Transverse colon (tissue), 4 donors: ENCODE results near the gene TMEM200B. TPM values are rescaled to one million over a fixed set of nuclear protein-coding genes. Genes with fewer than 3 reads are reported as not detected.

ENCODE experiments used
- DNase-seq: peaks from one replicate; pipeline ENCODE4 v3.0.0-alpha.2; 2019
- H3K27ac ChIP-seq, 4 donors: fragments of 200-600 bp; sonication (generic); 2 replicates each; pipeline ENCODE4 v1.5.1; 2016 to 2018; ENCODE audit warnings: inconsistent platforms in 4 of 4
- H3K27me3 ChIP-seq: fragments of 200-600 bp; sonication (generic); 2 replicates; pipeline ENCODE4 v1.5.1; 2017; ENCODE audit warnings: inconsistent platforms
- H3K36me3 ChIP-seq, 4 donors: fragments of 200-600 bp; sonication (generic); 2 replicates each; pipeline ENCODE4 v1.5.1; 2017 to 2019; ENCODE audit warnings: inconsistent platforms in 4 of 4
- H3K4me1 ChIP-seq, 4 donors: fragments of 200-600 bp; sonication (generic); 2 replicates each; pipeline ENCODE4 v1.5.1; 2017 to 2020; ENCODE audit warnings: inconsistent platforms in 4 of 4
- H3K4me3 ChIP-seq, 4 donors: fragments of 200-600 bp; sonication (generic); 1 replicate in 1 of 4; 2 replicates in 3 of 4; pipeline versions ENCODE4 v1.5.1 to v1.6.1; 2017 to 2019; ENCODE audit warnings: inconsistent platforms in 4 of 4
- H3K9me3 ChIP-seq, 2 donors: fragments of 200-600 bp; sonication (generic); 2 replicates each; pipeline ENCODE4 v1.5.1; 2017 to 2019; ENCODE audit warnings: inconsistent platforms in 2 of 2
- CTCF ChIP-seq, 5 experiments: fragments of 200-600 bp in 3 of 5; fragments of 450-650 bp in 2 of 5; sonication (generic) in 3 of 5; IDR thresholded peaks; 1 replicate in 2 of 5; 2 replicates in 3 of 5; pipeline ENCODE4 v1.5.1; 2016 to 2017; ENCODE audit warnings: antibody characterized with exemption in 5 of 5, inconsistent platforms in 3 of 5, mild to moderate bottlenecking in 2 of 5, moderate library complexity in 1 of 5
- EP300 ChIP-seq: sonication (generic); formaldehyde crosslinking; IDR thresholded peaks from one replicate; pipeline ENCODE4 v1.6.1; 2017; ENCODE audit warnings: antibody characterized with exemption, low read depth
- POLR2A ChIP-seq: fragments of 450-650 bp; IDR thresholded peaks from one replicate; pipeline ENCODE4 v1.6.1; 2016; ENCODE audit warnings: antibody characterized with exemption, mild to moderate bottlenecking, moderate library complexity
- POLR2AphosphoS5 ChIP-seq, 3 donors: sonication (generic); formaldehyde crosslinking; IDR thresholded peaks; one replicate each; pipeline ENCODE4 v1.6.1; 2016; ENCODE audit warnings: antibody characterized with exemption in 3 of 3
- WGBS, 2 donors: methylation state at CpG; one replicate each; pipeline ENCODE4 v1.1.5; 2018; ENCODE audit warnings: low coverage in 1 of 2; 5-methylcytosine and 5-hydroxymethylcytosine counted together
- in situ Hi-C, 4 donors: fragments of 200-750 bp; cut with MboI; loops; one replicate each; pipeline versions ENCODE4 v1.15.0 to v1.15.1; 2017; ENCODE audit warnings: low sequenced_read_pairs in 3 of 4, low pct_ligation_motif_present in 1 of 4, low pct_unique_long_range_greater_than_20kb in 1 of 4
- intact Hi-C: fragments of 100-400 bp; cut with DNase I; formaldehyde crosslinking; loops from one replicate; pipeline ENCODE4 v1.15.1; 2023; ENCODE audit warnings: low total_unique reads
- total RNA-seq, 4 donors: library from RNA; depleted of rRNA; stranded (reverse); fragments of >200 nt; gene quantifications; one replicate each; pipeline ENCODE4 v1.1.0, GENCODE V29; 2016

Gene TMEM200B
- total RNA-seq, 4 donors from 2014 or later: 1.6 to 7.5 (median 4.2) TPM

GRCh38 chr1:29119121-29119929, 4.4 kb downstream of the TMEM200B start:
- TF ChIP-seq POLR2A: no peak
- TF ChIP-seq CTCF (IDR thresholded peaks at IDR 0.05): no peak
- TF ChIP-seq POLR2AphosphoS5 (IDR thresholded peaks at IDR 0.05): no peak
- no peak for TF ChIP-seq EP300
- intact Hi-C loops: no loop called here
- no peaks in the 10 kb centered on the region for H3K9me3 ChIP-seq
- WGBS, 2 donors: 62 to 71% methylated on average over 3 to 12 of the region's 12 CpGs
- peaks cover 38% of the 10 kb centered on the region for H3K27me3 ChIP-seq
- peaks cover 7 to 48% (median 33%) of the 10 kb centered on the region in 4 donors for H3K4me1 ChIP-seq
- peak overlapping the region; percentile 94 to 97 (median 94) for H3K27ac ChIP-seq
- in situ Hi-C loops: loop anchor here in 1 of 4 donors (10.0 kb wide), 1 partner anchor 75 kb away; no protein-coding TSS in a partner anchor
- H3K4me3 ChIP-seq: no peak overlapping the region
- H3K36me3 ChIP-seq: peaks cover 0 to 10% (median 4%) of the 10 kb centered on the region in 4 donors
- no peak for DNase-seq

GRCh38 chr1:29117381-29117780, 6.3 kb downstream of the TMEM200B start:
- in situ Hi-C loops: loop anchor here in 1 of 4 donors (10.0 kb wide), 1 partner anchor 77 kb away; no protein-coding TSS in a partner anchor
- peak overlapping the region in 1 of 4 donors; percentile 97 for H3K27ac ChIP-seq
- H3K27me3 ChIP-seq: peaks cover 18% of the 10 kb centered on the region
- TF ChIP-seq POLR2A (no peak), EP300 (no peak), CTCF (IDR thresholded peaks at IDR 0.05) (no peak), POLR2AphosphoS5 (IDR thresholded peaks at IDR 0.05) (no peak)
- H3K4me3 ChIP-seq: no peak overlapping the region
- intact Hi-C loops: no loop called here
- peaks cover 3 to 30% (median 15%) of the 10 kb centered on the region in 4 donors for H3K4me1 ChIP-seq
- WGBS, 2 donors: 77 to 100% methylated on average over 2 of the region's 2 CpGs
- H3K36me3 ChIP-seq: peaks cover 0 to 10% (median 4%) of the 10 kb centered on the region in 4 donors
- no peaks in the 10 kb centered on the region for H3K9me3 ChIP-seq
- no peak for DNase-seq

GRCh38 chr1:29114654-29115053, 9.0 kb downstream of the TMEM200B start:
- 71 to 90% methylated on average over 1 of the region's 1 CpG for WGBS, 2 donors
- Histone ChIP-seq H3K4me1 (peaks cover 0 to 9% (median 0%) of the 10 kb centered on the region in 4 donors), H3K9me3 (no peaks in the 10 kb centered on the region), H3K4me3 (no peak overlapping the region), H3K27ac (no peak overlapping the region), H3K36me3 (peaks cover 0 to 15% (median 7%) of the 10 kb centered on the region in 4 donors), H3K27me3 (no peaks in the 10 kb centered on the region)
- TF ChIP-seq POLR2A (no peak), CTCF (IDR thresholded peaks at IDR 0.05) (no peak), POLR2AphosphoS5 (IDR thresholded peaks at IDR 0.05) (no peak), EP300 (no peak)
- in situ Hi-C loops: loop anchor here in 1 of 4 donors (10.0 kb wide), 1 partner anchor 80 kb away; no protein-coding TSS in a partner anchor
- intact Hi-C loops: no loop called here
- no peak for DNase-seq

GRCh38 chr1:29113413-29114117, 10.1 kb downstream of the TMEM200B start:
- no peak for DNase-seq
- H3K4me1 ChIP-seq: no peaks in the 10 kb centered on the region
- no peak overlapping the region for H3K4me3 ChIP-seq
- peaks cover 0 to 21% (median 11%) of the 10 kb centered on the region in 4 donors for H3K36me3 ChIP-seq
- H3K27ac ChIP-seq: no peak overlapping the region
- 73% methylated on average over 6 of the region's 6 CpGs; no CpG with 5 or more reads in 1 of the 2 donors for WGBS, 2 donors
- TF ChIP-seq POLR2AphosphoS5 (IDR thresholded peaks at IDR 0.05) (no peak), EP300 (no peak), CTCF (IDR thresholded peaks at IDR 0.05) (no peak), POLR2A (no peak)
- no peaks in the 10 kb centered on the region for H3K27me3 ChIP-seq
- H3K9me3 ChIP-seq: no peaks in the 10 kb centered on the region
- in situ Hi-C loops (loop anchor here in 1 of 4 donors (10.0 kb wide), 1 partner anchor 81 kb away; no protein-coding TSS in a partner anchor), intact Hi-C loops (no loop called here)
